Karpas-422 (cell line): ENCODE measurements around the gene PEAK3. TPM values are rescaled to one million over a fixed set of nuclear protein-coding genes. Genes with fewer than 3 reads are reported as not detected.
A peak's percentile ranks its signal among the peaks of the same experiment; 100 is the strongest.

Experiments used
- DNase-seq: peaks from one replicate; pipeline ENCODE4 v3.0.0-alpha.2; 2015
- H2AFZ ChIP-seq: fragments of 200-600 bp; sonication (generic); 2 replicates; pipeline ENCODE4 v1.6.1; 2014; ENCODE audit warnings: antibody characterized with exemption, low read length, mixed read lengths
- H3K27ac ChIP-seq: fragments of 200-600 bp; sonication (generic); 2 replicates; pipeline ENCODE4 v1.5.1; 2014; ENCODE audit warnings: mild to moderate bottlenecking, low read length, moderate library complexity
- H3K27me3 ChIP-seq: fragments of 200-600 bp; sonication (generic); 2 replicates; pipeline ENCODE4 v1.6.1; 2014; ENCODE audit warnings: low read length, mixed read lengths
- H3K36me3 ChIP-seq: fragments of 200-600 bp; sonication (generic); 2 replicates; pipeline ENCODE4 v1.6.1; 2014; ENCODE audit warnings: low read length, mixed read lengths; ENCODE audit not compliant: insufficient read depth
- H3K4me1 ChIP-seq: fragments of 200-600 bp; sonication (generic); 2 replicates; pipeline ENCODE4 v1.6.1; 2014; ENCODE audit warnings: mild to moderate bottlenecking, low read length, mixed read lengths
- H3K4me2 ChIP-seq: fragments of 200-600 bp; sonication (generic); 2 replicates; pipeline ENCODE4 v1.6.1; 2014; ENCODE audit warnings: low read length, low read depth, mild to moderate bottlenecking; ENCODE audit not compliant: poor library complexity, severe bottlenecking
- H3K4me3 ChIP-seq: fragments of 200-600 bp; sonication (generic); 2 replicates; pipeline ENCODE4 v1.5.1; 2014; ENCODE audit warnings: mild to moderate bottlenecking, antibody characterized with exemption, low read length, mixed read lengths
- H3K79me2 ChIP-seq: fragments of 200-600 bp; sonication (generic); 2 replicates; pipeline ENCODE4 v1.6.1; 2014; ENCODE audit warnings: mild to moderate bottlenecking, low read length, mixed read lengths
- H3K9ac ChIP-seq: fragments of 200-600 bp; sonication (generic); 2 replicates; pipeline ENCODE4 v1.6.0; 2014; ENCODE audit warnings: low read length
- H3K9me2 ChIP-seq: fragments of 200-600 bp; sonication (generic), shearing (Covaris generic); replicated peaks from 2 replicates; pipeline ENCODE4 v1.6.0; 2014; ENCODE audit warnings: mild to moderate bottlenecking, low read length, moderate library complexity; ENCODE audit not compliant: insufficient read depth
- H3K9me3 ChIP-seq: fragments of 300-700, 200-600 bp; sonication (generic); 2 replicates; pipeline ENCODE4 v1.6.1; 2014; ENCODE audit warnings: low read length, mixed read lengths
- H4K20me1 ChIP-seq: fragments of 200-600 bp; sonication (generic); 2 replicates; pipeline ENCODE4 v1.6.1; 2014; ENCODE audit warnings: mild to moderate bottlenecking, antibody characterized with exemption, low read length, low read depth; ENCODE audit not compliant: insufficient read depth
- total RNA-seq: library from RNA; depleted of rRNA; stranded (reverse); fragments of >200 nt; shearing (Covaris generic); gene quantifications from 2 replicates; pipeline ENCODE4 v1.2.3, GENCODE V29; 2014; ENCODE audit warnings: low replicate concordance

Gene PEAK3
- total RNA-seq, 1 experiment from 2014 or later, result not detected

GRCh38 chr19:2266183-2266993, 15.6 kb downstream of the PEAK3 start:
- Histone ChIP-seq H3K4me2 (peak overlapping the region; percentile 57), H3K27me3 (no peaks in the 10 kb centered on the region), H3K9me3 (no peaks in the 10 kb centered on the region), H4K20me1 (peaks cover 18% of the 10 kb centered on the region), H3K27ac (no peak overlapping the region), H3K9ac (peak overlapping the region; percentile 57), H2AFZ (peak overlapping the region; percentile 91), H3K9me2 (no peaks in the 10 kb centered on the region), H3K4me3 (peak overlapping the region; percentile 32; the same call in 1 of the 2 replicates), H3K36me3 (peaks cover 13% of the 10 kb centered on the region), H3K4me1 (peaks cover 26% of the 10 kb centered on the region), H3K79me2 (peaks cover 19% of the 10 kb centered on the region)
- DNase-seq, result peak; percentile 91

DNA sequence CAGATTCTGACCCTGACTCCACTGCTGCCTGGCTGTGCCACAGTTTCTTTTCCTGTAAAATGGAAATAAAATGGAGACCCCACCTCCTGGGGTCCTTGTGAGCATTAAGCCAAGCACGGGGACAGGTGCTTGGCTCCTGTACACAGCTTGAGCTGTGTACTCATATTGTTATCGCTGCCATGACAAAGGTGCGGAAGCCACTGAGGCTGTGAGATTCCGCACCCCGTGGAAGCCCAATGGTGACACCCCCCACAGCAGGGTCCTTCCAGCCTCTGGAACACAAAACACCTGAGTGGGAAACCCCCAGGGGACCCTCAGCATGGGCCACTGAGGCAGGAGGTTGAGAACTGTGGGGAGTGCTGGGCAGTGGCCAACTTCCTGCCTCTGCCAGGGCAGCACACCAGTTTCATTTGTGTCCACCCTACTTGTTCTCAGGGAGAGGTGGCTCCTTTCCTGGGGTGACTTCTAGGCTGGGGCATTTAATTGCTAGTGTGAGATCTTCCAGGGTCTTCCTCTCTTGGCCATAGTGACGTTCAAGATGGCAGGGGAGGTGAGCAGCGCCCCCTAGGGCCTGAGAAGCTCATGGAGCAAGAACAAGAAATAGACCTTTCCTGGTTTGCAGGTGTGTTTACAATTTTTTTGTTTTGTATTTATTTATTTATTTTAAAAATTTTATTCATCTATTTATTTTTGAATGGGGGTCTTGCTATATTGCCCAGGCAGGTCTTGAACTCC, 20.4 kb downstream of the PEAK3 start:
- DNase-seq, result peak; percentile 87
- peaks cover 20% of the 10 kb centered on the region for H3K4me1 ChIP-seq
- H3K4me3 ChIP-seq, result no peak overlapping the region
- H3K27ac ChIP-seq, result no peak overlapping the region
- no peak overlapping the region for H3K4me2 ChIP-seq
- H3K79me2 ChIP-seq, result no peaks in the 10 kb centered on the region
- H2AFZ ChIP-seq, result no peak overlapping the region
- no peak overlapping the region for H3K9ac ChIP-seq
- H3K27me3 ChIP-seq, result no peaks in the 10 kb centered on the region
- no peaks in the 10 kb centered on the region for H3K36me3 ChIP-seq
- H3K9me2 ChIP-seq, result no peaks in the 10 kb centered on the region
- H4K20me1 ChIP-seq, result no peaks in the 10 kb centered on the region
- no peaks in the 10 kb centered on the region for H3K9me3 ChIP-seq

DNA sequence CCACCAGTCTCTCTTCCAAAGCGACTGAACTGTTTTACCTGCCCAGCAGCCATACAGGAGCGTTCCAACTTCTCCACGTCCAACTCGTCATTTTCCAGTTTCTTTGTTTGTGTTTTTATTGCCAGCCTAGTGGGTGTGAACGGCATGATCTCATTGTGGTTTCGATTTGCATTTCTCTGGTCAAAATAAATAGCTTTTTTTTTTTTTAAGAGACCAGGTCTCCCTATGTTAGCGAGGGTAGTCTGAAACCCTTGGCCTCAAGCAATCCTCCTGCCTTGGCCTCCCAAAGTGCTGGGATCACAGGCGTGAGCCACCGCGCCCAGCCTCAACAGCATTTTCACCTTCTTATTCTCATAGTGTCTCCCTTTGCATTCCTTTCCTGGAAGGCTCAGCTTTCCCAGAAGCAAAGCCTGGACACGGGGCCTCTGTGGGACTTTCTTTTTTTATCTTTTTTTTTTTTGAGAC, 21.6 kb downstream of the PEAK3 start:
- H3K4me1 ChIP-seq, result peaks cover 19% of the 10 kb centered on the region
- H3K27ac ChIP-seq, result no peak overlapping the region
- H2AFZ ChIP-seq, result no peak overlapping the region

GRCh38 chr19:2259336-2259735, 22.6 kb downstream of the PEAK3 start:
- no peak overlapping the region for H3K9ac ChIP-seq
- H3K4me2 ChIP-seq, result no peak overlapping the region
- H3K4me3 ChIP-seq, result no peak overlapping the region
- H3K79me2 ChIP-seq, result no peaks in the 10 kb centered on the region
- no peaks in the 10 kb centered on the region for H3K36me3 ChIP-seq
- peaks cover 17% of the 10 kb centered on the region for H3K4me1 ChIP-seq
- H3K27me3 ChIP-seq, result no peaks in the 10 kb centered on the region
- DNase-seq, result no peak
- no peak overlapping the region for H2AFZ ChIP-seq
- no peaks in the 10 kb centered on the region for H3K9me2 ChIP-seq
- no peaks in the 10 kb centered on the region for H4K20me1 ChIP-seq
- H3K27ac ChIP-seq, result no peak overlapping the region
- no peaks in the 10 kb centered on the region for H3K9me3 ChIP-seq

More for the DNA sequence above, 21.6 kb downstream of the PEAK3 start:
- no peaks in the 10 kb centered on the region for H3K79me2 ChIP-seq
- H3K36me3 ChIP-seq, result no peaks in the 10 kb centered on the region
- no peaks in the 10 kb centered on the region for H3K27me3 ChIP-seq
- DNase-seq, result no peak
- H3K4me3 ChIP-seq, result no peak overlapping the region
- H3K4me2 ChIP-seq, result no peak overlapping the region
- no peaks in the 10 kb centered on the region for H3K9me2 ChIP-seq
- no peak overlapping the region for H3K9ac ChIP-seq
- no peaks in the 10 kb centered on the region for H3K9me3 ChIP-seq
- no peaks in the 10 kb centered on the region for H4K20me1 ChIP-seq

- no peaks in the 10 kb centered on the region for H3K36me3 ChIP-seq
- H4K20me1 ChIP-seq, result peaks cover 12% of the 10 kb centered on the region
- no peak within 1 kb of the TSS for H2AFZ ChIP-seq
- no peak within 1 kb of the TSS for H3K4me3 ChIP-seq
- H3K27ac ChIP-seq, result no peak within 1 kb of the TSS
- H3K27me3 ChIP-seq, result no peaks in the 10 kb centered on the region
- H3K4me1 ChIP-seq, result peaks cover 25% of the 10 kb centered on the region
- no peaks in the 10 kb centered on the region for H3K9me3 ChIP-seq
- H3K79me2 ChIP-seq, result no peaks in the 10 kb centered on the region
- no peak for DNase-seq
- H3K9ac ChIP-seq, result no peak within 1 kb of the TSS
- no peak within 1 kb of the TSS for H3K4me2 ChIP-seq
- H3K9me2 ChIP-seq, result no peaks in the 10 kb centered on the region
Measured at GRCh38 chr19:2255982-2256685, 25.8 kb downstream of the PEAK3 start, which contains the start of gene JSRP1. TSS of gene JSRP1 (minus strand) at chr19:2256417. CDS start at chr19:2255314, 1,103 bp downstream.

- peaks cover 25% of the 10 kb centered on the region for H3K4me1 ChIP-seq
- H3K27me3 ChIP-seq, result no peaks in the 10 kb centered on the region
- peaks cover 12% of the 10 kb centered on the region for H4K20me1 ChIP-seq
- DNase-seq, result no peak
- H2AFZ ChIP-seq, result no peak overlapping the region
- no peak overlapping the region for H3K4me3 ChIP-seq
- H3K79me2 ChIP-seq, result no peaks in the 10 kb centered on the region
- no peak overlapping the region for H3K9ac ChIP-seq
- no peak overlapping the region for H3K27ac ChIP-seq
- no peaks in the 10 kb centered on the region for H3K9me3 ChIP-seq
- H3K4me2 ChIP-seq, result no peak overlapping the region
- no peaks in the 10 kb centered on the region for H3K36me3 ChIP-seq
- H3K9me2 ChIP-seq, result no peaks in the 10 kb centered on the region
Measured at GRCh38 chr19:2255112-2255845, 26.7 kb downstream of the PEAK3 start.

DNA sequence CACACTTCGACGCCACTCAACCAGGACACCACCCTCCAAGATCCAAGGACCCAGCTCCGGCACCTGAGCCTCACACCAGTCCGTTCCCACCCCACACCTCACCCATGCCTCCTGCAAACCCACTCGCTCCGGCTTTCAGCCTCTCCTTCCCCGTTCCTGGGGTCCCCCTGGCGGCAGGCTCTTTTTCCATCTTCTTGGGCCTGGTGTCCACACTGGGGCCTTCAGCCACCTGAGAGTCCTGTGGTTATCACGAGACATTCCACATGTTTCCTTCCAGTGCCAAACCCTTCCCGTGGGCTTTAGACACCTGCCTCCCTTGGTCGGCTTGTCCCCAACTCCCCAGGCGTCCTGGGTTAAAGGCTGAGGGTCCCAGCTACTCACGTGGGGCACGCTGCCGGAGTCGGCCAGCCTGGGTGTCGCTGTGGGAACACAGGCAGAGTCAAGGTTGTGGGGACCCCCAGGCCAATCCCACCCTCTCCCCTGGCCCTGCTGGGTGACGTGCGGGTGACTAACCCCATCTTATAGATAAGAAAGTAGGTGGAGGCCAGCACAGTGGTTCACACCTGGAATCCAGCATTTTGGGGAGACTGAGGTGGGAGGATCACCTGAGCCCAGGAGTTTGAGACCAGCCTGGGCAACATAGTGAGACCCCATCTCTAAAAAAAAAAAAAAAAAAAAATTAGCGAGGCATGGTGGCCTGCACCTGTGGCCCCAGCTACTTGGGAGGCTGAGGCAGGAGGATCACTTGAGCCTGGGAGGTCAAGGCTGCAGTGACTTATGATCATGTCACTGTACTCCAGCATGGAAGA, 27.7 kb downstream of the PEAK3 start:
- no peak overlapping the region for H3K4me3 ChIP-seq
- no peaks in the 10 kb centered on the region for H3K9me3 ChIP-seq
- no peaks in the 10 kb centered on the region for H3K36me3 ChIP-seq
- peaks cover 25% of the 10 kb centered on the region for H3K4me1 ChIP-seq
- no peaks in the 10 kb centered on the region for H3K27me3 ChIP-seq
- H3K27ac ChIP-seq, result no peak overlapping the region
- H3K9ac ChIP-seq, result no peak overlapping the region
- H2AFZ ChIP-seq, result no peak overlapping the region
- H3K9me2 ChIP-seq, result no peaks in the 10 kb centered on the region
- H3K79me2 ChIP-seq, result no peaks in the 10 kb centered on the region
- peaks cover 12% of the 10 kb centered on the region for H4K20me1 ChIP-seq
- no peak for DNase-seq
- H3K4me2 ChIP-seq, result no peak overlapping the region
